IPS-15b (cell line): ENCODE measurements around the gene OR6J1.
"Not testable (repeated sequence)": the region's sequence is repeated elsewhere in the genome, so short reads cannot be mapped to it uniquely, and the experiment has no call there.

Source experiments
- H3K27me3 ChIP-seq: one replicate; pipeline ENCODE4 v1.6.1; 2013; ENCODE audit warnings: low read length; ENCODE audit not compliant: control insufficient read depth, insufficient read depth
- H3K36me3 ChIP-seq: one replicate; pipeline ENCODE4 v1.6.1; 2013; ENCODE audit warnings: low read length; ENCODE audit not compliant: control insufficient read depth, insufficient read depth
- H3K4me1 ChIP-seq: one replicate; pipeline ENCODE4 v1.6.1; 2013; ENCODE audit warnings: mild to moderate bottlenecking, low read length; ENCODE audit not compliant: control insufficient read depth, insufficient read depth
- H3K4me3 ChIP-seq: one replicate; pipeline ENCODE4 v1.5.1; 2013; ENCODE audit warnings: low read depth, low read length
- H3K9ac ChIP-seq: one replicate; pipeline ENCODE4 v1.6.1; 2013; ENCODE audit warnings: low read depth, mild to moderate bottlenecking, low read length
- H3K9me3 ChIP-seq: one replicate; pipeline ENCODE4 v1.6.1; 2013; ENCODE audit warnings: mild to moderate bottlenecking, low read length; ENCODE audit not compliant: control insufficient read depth, insufficient read depth

Gene OR6J1

DNA sequence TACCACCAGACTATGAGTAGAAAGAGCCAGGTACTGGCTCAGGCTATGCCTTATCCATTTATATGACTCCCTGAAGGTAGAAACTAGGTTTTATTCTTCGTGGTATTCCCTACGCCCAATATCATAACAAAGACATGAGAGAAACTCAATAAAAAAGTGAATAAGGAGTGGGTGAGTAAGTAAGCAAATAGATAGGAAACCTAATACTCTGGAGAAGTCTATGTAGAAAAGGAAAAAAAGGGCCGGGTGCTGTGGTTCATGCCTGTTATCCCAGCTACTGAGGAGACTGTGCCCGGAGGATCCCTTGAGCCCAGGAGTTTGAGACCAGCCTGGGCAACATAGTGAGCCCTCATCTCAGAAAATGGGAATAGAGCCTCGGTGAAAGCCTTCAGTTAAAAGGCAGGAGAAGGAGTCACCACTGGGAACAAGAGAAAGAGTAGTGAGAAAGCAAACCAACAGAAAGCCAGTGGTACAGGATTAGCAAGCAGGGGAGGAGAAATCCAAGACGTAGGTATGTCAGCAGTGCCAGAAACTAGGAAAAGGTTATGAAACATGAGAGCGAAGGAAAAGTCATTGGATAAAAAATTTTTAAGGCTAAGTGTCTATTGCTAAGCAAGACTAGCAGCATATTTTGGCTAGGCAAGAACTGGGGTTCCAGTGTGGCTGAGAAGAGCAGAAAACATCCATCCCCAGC is 6.0 kb upstream of the OR6J1 start:
- Histone ChIP-seq H3K9ac (no peak overlapping the region), H3K36me3 (no peaks in the 10 kb centered on the region), H3K9me3 (no peaks in the 10 kb centered on the region), H3K27me3 (no peaks in the 10 kb centered on the region), H3K4me1 (peaks cover 2% of the 10 kb centered on the region), H3K4me3 (no peak overlapping the region)

DNA sequence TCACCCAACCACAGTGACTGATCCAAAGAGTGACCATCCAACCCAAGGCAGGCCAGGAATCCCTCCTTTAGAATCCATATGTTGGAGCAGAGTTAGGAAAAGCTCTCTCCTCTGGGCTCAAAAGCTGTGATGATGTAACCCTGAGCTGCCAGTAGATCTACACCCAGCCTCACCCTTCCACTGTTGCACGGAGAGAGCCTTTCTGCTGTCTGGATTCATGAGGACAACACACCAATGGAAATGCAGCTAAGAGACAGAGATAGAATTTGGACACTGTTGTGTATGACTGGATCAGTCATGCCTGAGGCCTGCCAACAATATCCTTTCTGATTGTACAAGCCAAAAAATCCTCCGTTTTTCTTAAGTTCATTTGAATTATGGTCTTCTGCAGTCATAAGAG is 4.4 kb upstream of the OR6J1 start:
- Histone ChIP-seq H3K4me3 (no peak overlapping the region), H3K4me1 (peaks cover 2% of the 10 kb centered on the region), H3K27me3 (no peaks in the 10 kb centered on the region), H3K9me3 (no peaks in the 10 kb centered on the region), H3K9ac (no peak overlapping the region), H3K36me3 (no peaks in the 10 kb centered on the region)

GRCh38 chr14:22646570-22647254 is 2.6 kb upstream of the OR6J1 start:
- Histone ChIP-seq H3K9ac (no peak overlapping the region), H3K36me3 (no peaks in the 10 kb centered on the region), H3K4me1 (no peaks in the 10 kb centered on the region), H3K4me3 (no peak overlapping the region), H3K9me3 (no peaks in the 10 kb centered on the region), H3K27me3 (no peaks in the 10 kb centered on the region)

DNA sequence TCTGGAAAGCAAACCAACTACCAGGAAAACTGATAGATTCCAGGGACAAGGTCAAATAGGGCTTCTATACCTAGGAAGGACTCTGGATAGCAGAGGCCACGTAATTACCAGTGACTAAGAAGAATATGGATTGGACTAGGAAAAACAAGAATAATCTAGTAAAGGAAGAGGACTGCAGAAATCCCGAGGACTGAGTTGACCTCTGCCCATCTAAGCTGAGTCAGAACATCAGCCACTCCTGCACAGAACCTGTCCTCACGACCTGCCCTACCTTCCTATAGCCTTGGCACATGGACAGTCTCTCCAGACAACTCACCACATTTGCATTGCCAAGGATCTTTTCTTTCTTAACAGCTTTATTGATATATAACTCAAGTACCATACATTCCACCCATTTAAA is 2.3 kb downstream of the OR6J1 start:
- no peaks in the 10 kb centered on the region for H3K9me3 ChIP-seq
- no peaks in the 10 kb centered on the region for H3K36me3 ChIP-seq
- no peak overlapping the region for H3K9ac ChIP-seq
- no peak overlapping the region for H3K4me3 ChIP-seq
- H3K4me1 ChIP-seq: no peaks in the 10 kb centered on the region
- no peaks in the 10 kb centered on the region for H3K27me3 ChIP-seq

- no peaks in the 10 kb centered on the region for H3K36me3 ChIP-seq
- H3K4me1 ChIP-seq: no peaks in the 10 kb centered on the region
- no peaks in the 10 kb centered on the region for H3K27me3 ChIP-seq
- H3K4me3 ChIP-seq: no peak overlapping the region
- H3K9me3 ChIP-seq: no peaks in the 10 kb centered on the region
- no peak overlapping the region for H3K9ac ChIP-seq
Measured at GRCh38 chr14:22640192-22640591, 4.0 kb downstream of the OR6J1 start.

DNA sequence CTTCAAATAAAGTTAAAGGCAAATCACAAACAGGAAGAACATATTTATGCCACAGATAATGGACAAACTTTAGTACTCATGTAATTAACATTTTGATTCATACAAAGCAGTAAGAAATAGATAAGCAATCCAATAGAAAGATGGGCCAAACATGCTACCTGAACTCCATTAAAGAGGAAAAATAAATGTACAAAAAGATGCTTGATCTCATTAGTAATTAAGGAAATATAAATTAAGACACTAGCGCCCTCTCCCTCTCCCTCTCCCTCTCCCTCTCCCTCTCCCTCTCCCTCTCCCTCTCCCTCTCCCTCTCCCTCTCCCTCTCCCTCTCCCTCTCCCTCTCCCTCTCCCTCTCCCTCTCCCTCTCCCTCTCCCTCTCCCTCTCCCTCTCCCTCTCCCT is 8.2 kb downstream of the OR6J1 start:
- not testable (repeated sequence) for H3K9me3 ChIP-seq, H3K4me1 ChIP-seq, H3K27me3 ChIP-seq, H3K4me3 ChIP-seq, H3K9ac ChIP-seq, H3K36me3 ChIP-seq

- no peaks in the 10 kb centered on the region for H3K4me1 ChIP-seq
Measured at GRCh38 chr14:22634233-22634900, 9.8 kb downstream of the OR6J1 start.

GRCh38 chr14:22630486-22630885 is 13.7 kb downstream of the OR6J1 start:
- H3K4me1 ChIP-seq: peaks cover 9% of the 10 kb centered on the region
- no peaks in the 10 kb centered on the region for H3K9me3 ChIP-seq
- H3K36me3 ChIP-seq: no peaks in the 10 kb centered on the region
- H3K4me3 ChIP-seq: no peak overlapping the region
- no peaks in the 10 kb centered on the region for H3K27me3 ChIP-seq
- H3K9ac ChIP-seq: no peak overlapping the region

More at GRCh38 chr14:22634233-22634900, 9.8 kb downstream of the OR6J1 start:
- H3K4me3 ChIP-seq: no peak overlapping the region
- H3K27me3 ChIP-seq: no peaks in the 10 kb centered on the region
- no peaks in the 10 kb centered on the region for H3K36me3 ChIP-seq
- no peaks in the 10 kb centered on the region for H3K9me3 ChIP-seq
- no peak overlapping the region for H3K9ac ChIP-seq

DNA sequence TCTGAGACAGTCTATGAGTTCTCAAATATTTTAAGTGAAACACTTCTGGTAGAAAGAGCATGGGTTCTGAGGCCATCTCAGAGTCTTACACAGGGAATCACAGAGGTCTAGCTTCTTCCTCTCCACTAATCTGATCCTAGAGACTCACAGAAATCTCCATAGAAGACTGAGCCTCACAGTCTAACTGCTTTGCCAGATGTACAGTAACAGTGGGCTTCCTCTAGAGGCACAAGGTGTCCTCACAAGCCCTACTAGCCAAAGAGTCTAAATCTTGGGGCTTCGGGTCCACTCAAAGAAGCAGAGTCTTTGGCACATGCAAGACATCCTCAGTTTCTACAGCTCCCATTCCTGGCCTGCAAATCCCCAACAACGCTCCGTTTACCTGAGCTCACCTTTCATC is 14.1 kb downstream of the OR6J1 start:
- Histone ChIP-seq H3K36me3 (no peaks in the 10 kb centered on the region), H3K9me3 (no peaks in the 10 kb centered on the region), H3K27me3 (no peaks in the 10 kb centered on the region), H3K9ac (no peak overlapping the region), H3K4me3 (no peak overlapping the region), H3K4me1 (peaks cover 9% of the 10 kb centered on the region)

GRCh38 chr14:22629361-22629760 is 14.8 kb downstream of the OR6J1 start:
- Histone ChIP-seq H3K9ac (no peak overlapping the region), H3K9me3 (no peaks in the 10 kb centered on the region), H3K4me3 (no peak overlapping the region), H3K27me3 (no peaks in the 10 kb centered on the region), H3K4me1 (peaks cover 9% of the 10 kb centered on the region), H3K36me3 (no peaks in the 10 kb centered on the region)

DNA sequence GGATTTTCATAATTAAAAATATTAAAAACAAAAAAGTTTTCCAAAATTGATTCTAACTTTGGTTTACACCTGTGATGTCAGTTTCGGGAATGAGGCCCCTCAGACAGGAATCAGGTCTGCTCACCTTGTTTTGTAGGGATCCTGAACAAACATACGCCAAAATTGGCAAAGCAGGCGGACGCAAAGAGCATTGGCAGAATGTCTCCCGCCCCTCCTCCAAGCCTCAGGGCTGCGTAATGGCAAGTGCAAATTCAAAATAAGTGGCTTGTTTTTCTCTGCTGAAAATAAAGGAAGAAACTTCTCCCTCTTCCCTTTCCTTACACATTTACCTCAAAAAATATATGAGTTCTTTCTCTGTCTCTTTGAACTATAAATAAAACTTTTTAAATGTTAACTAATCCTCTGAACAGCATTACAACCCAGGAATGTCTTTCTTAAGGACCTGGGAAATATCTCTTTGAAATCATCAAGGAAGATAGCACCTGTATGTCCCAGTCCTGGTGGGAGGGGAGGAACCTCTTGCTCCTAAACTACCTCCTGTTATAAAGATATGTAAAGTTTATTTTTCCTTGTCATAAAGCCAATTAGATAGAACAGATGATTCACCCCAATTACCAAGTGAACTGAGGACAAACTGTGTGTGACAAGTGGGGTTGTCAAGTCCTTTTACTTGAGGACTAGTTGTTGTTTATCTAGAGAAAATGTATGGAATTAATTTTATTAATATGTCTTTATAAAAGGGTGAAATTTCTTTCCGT is 16.5 kb downstream of the OR6J1 start:
- peaks cover 9% of the 10 kb centered on the region for H3K4me1 ChIP-seq
- H3K9me3 ChIP-seq: no peaks in the 10 kb centered on the region
- no peak overlapping the region for H3K9ac ChIP-seq
- no peak overlapping the region for H3K4me3 ChIP-seq
- no peaks in the 10 kb centered on the region for H3K36me3 ChIP-seq
- no peaks in the 10 kb centered on the region for H3K27me3 ChIP-seq
